SK-N-SH (cell line): Measurements from ENCODE around the gene CCDC195. TPM values are rescaled to one million over a fixed set of nuclear protein-coding genes. Genes with fewer than 3 reads are reported as not detected.

Experiments
- CTCF ChIA-PET: fragments of 300-600, 350-600 bp; formaldehyde crosslinking; extraction: SDS; loops from one replicate; lab custom pipeline; 2021; lab: Yijun Ruan, JAX
- POLR2A ChIA-PET: fragments of 350-600 bp; sonication (Branson Sonifier 250); formaldehyde crosslinking; extraction: SDS; loops from one replicate; lab custom pipeline; 2020; ENCODE audit warnings: antibody characterized with exemption, inconsistent platforms; lab: Yijun Ruan, JAX
- DNase-seq: peaks from one replicate; pipeline ENCODE4 v3.0.0; 2012
- H2AFZ ChIP-seq: fragments of 200-600 bp; sonication (generic); 2 replicates; pipeline ENCODE4 v1.8.1; 2016; ENCODE audit warnings: antibody characterized with exemption, mild to moderate bottlenecking, low read depth
- H3F3A ChIP-seq: fragments of 200-600 bp; sonication (generic); replicated peaks from 2 replicates; pipeline ENCODE3; 2016; ENCODE audit warnings: antibody characterized with exemption, mild to moderate bottlenecking; ENCODE audit not compliant: insufficient read depth
- H3K27ac ChIP-seq, 2 experiments: fragments of 200-500 bp in 1 of 2; fragments of 200-600 bp in 1 of 2; sonication (Bioruptor generic) in 1 of 2; sonication (generic), shearing (Covaris generic) in 1 of 2; 2 replicates each; pipeline versions ENCODE4 v1.5.1 to v1.6.1; 2014 to 2016; ENCODE audit warnings: low read depth in 2 of 2, inconsistent platforms in 1 of 2, low read length in 1 of 2, mild to moderate bottlenecking in 1 of 2, mixed read lengths in 1 of 2
- H3K27me3 ChIP-seq: fragments of 200-600 bp; sonication (generic), shearing (Covaris generic); 2 replicates; pipeline ENCODE4 v1.6.1; 2016; ENCODE audit warnings: mixed run types; ENCODE audit not compliant: insufficient read depth
- H3K36me3 ChIP-seq, 2 experiments: fragments of 200-500 bp in 1 of 2; fragments of 200-600 bp in 1 of 2; sonication (Bioruptor generic) in 1 of 2; sonication (generic) in 1 of 2; replicated peaks in 1 of 2; 2 replicates each; pipeline versions ENCODE3 to v1.5.1; 2014 to 2016; ENCODE audit warnings: low read length in 1 of 2, mild to moderate bottlenecking in 1 of 2; ENCODE audit not compliant: insufficient read depth in 2 of 2, control insufficient read depth in 1 of 2
- H3K4me1 ChIP-seq, 2 experiments: fragments of 200-500 bp in 1 of 2; fragments of 200-600 bp in 1 of 2; sonication (Bioruptor generic) in 1 of 2; sonication (generic), shearing (Covaris generic) in 1 of 2; 2 replicates each; pipeline versions ENCODE4 v1.5.1 to v1.6.1; 2014 to 2016; ENCODE audit warnings: low read depth in 1 of 2, low read length in 1 of 2, mixed run types in 1 of 2; ENCODE audit not compliant: insufficient read depth in 2 of 2, control insufficient read depth in 1 of 2
- H3K4me2 ChIP-seq: fragments of 200-600 bp; sonication (generic), shearing (Covaris generic); 2 replicates; pipeline ENCODE4 v1.6.1; 2017; ENCODE audit warnings: mixed run types
- H3K4me3 ChIP-seq, 2 experiments: fragments of 200-500 bp in 1 of 2; fragments of 200-600 bp in 1 of 2; sonication (Bioruptor generic) in 1 of 2; sonication (generic), shearing (Covaris generic) in 1 of 2; 2 replicates each; pipeline versions ENCODE4 v1.5.1 to v1.8.1; 2014 to 2016; ENCODE audit warnings: low read depth in 2 of 2, inconsistent platforms in 1 of 2, low read length in 1 of 2, mild to moderate bottlenecking in 1 of 2, mixed read lengths in 1 of 2, moderate library complexity in 1 of 2
- H3K79me2 ChIP-seq: fragments of 200-600 bp; sonication (generic); 2 replicates; pipeline ENCODE4 v1.8.1; 2017; ENCODE audit warnings: mild to moderate bottlenecking; ENCODE audit not compliant: insufficient read depth
- H3K9ac ChIP-seq: fragments of 200-600 bp; sonication (generic); 2 replicates; pipeline ENCODE4 v1.6.1; 2017; ENCODE audit warnings: mixed run types
- H3K9me2 ChIP-seq: fragments of 200-600 bp; sonication (generic); 2 replicates; pipeline ENCODE4 v1.6.1; 2017; ENCODE audit warnings: mixed run types
- H3K9me3 ChIP-seq: fragments of 200-600 bp; sonication (generic); 2 replicates; pipeline ENCODE4 v1.6.1; 2017; ENCODE audit warnings: mixed run types, mild to moderate bottlenecking, moderate library complexity
- H4K20me1 ChIP-seq: fragments of 200-600 bp; sonication (generic); 2 replicates; pipeline ENCODE4 v1.6.1; 2017; ENCODE audit warnings: mild to moderate bottlenecking, mixed run types; ENCODE audit not compliant: insufficient read depth
- FOXM1 ChIP-seq: IDR thresholded peaks from 2 replicates; pipeline ENCODE4 v1.4.0; 2012; ENCODE audit warnings: low read depth, mild to moderate bottlenecking
- GABPA ChIP-seq: IDR thresholded peaks from 2 replicates; pipeline ENCODE4 v1.4.0; 2012; ENCODE audit warnings: low read depth, mild to moderate bottlenecking
- MEF2A ChIP-seq: IDR thresholded peaks from 2 replicates; pipeline ENCODE4 v1.4.0; 2012; ENCODE audit warnings: low read depth, borderline replicate concordance
- NFIC ChIP-seq: IDR thresholded peaks from 2 replicates; pipeline ENCODE4 v1.4.0; 2012; ENCODE audit warnings: borderline replicate concordance
- NRF1 ChIP-seq: IDR thresholded peaks from 2 replicates; pipeline ENCODE4 v1.6.1; 2012; ENCODE audit warnings: low read depth, mild to moderate bottlenecking, low read length
- RAD21 ChIP-seq: IDR thresholded peaks from 2 replicates; pipeline ENCODE4 v1.6.1; 2012; ENCODE audit warnings: mild to moderate bottlenecking, low read length
- RFX5 ChIP-seq: IDR thresholded peaks from 2 replicates; pipeline ENCODE4 v1.6.1; 2012; ENCODE audit warnings: mild to moderate bottlenecking, improper control_type of control experiment, low read length
- SMC3 ChIP-seq: IDR thresholded peaks from 2 replicates; pipeline ENCODE4 v1.6.1; 2012; ENCODE audit warnings: low read depth, low read length, improper control_type of control experiment
- TAF1 ChIP-seq: IDR thresholded peaks from 2 replicates; pipeline ENCODE4 v1.6.1; 2012; ENCODE audit warnings: low read depth, mild to moderate bottlenecking, low read length, moderate library complexity, borderline replicate concordance
- YY1 ChIP-seq: IDR thresholded peaks from 2 replicates; pipeline ENCODE4 v1.4.0; 2012; ENCODE audit warnings: low read depth, mild to moderate bottlenecking
- WGBS: methylation state at CpG from one replicate; pipeline ENCODE4 v1.1.6; 2017; ENCODE audit warnings: low lambda C conversion rate; 5-methylcytosine and 5-hydroxymethylcytosine counted together
- polyA plus RNA-seq, 3 experiments: library from polyadenylated mRNA; depleted of rRNA; stranded (reverse); fragments of >200 nt; gene quantifications; 2 replicates each; pipeline ENCODE4 v1.2.3, GENCODE V29; 2012
- TF ChIP-seq, protein P1 (sequence below): IDR thresholded peaks from 2 replicates; pipeline ENCODE4 v1.4.0; 2012; ENCODE audit warnings: low read depth, borderline replicate concordance
- TF ChIP-seq, protein P2 (sequence below): fragments of 150-350 bp; IDR thresholded peaks from 2 replicates; pipeline ENCODE4 v1.6.1; 2016; ENCODE audit warnings: mild to moderate bottlenecking, low read depth, low read length
- TF ChIP-seq, protein P3 (sequence below): IDR thresholded peaks from 2 replicates; pipeline ENCODE4 v1.4.0; 2012; ENCODE audit warnings: low read depth
- TF ChIP-seq, protein P4 (sequence below): IDR thresholded peaks from 2 replicates; pipeline ENCODE4 v1.4.0; 2012; ENCODE audit warnings: low read depth, borderline replicate concordance
- TF ChIP-seq, protein P5 (sequence below): fragments of 150-350 bp; IDR thresholded peaks from 2 replicates; pipeline ENCODE4 v1.6.1; 2017; ENCODE audit warnings: antibody characterized with exemption, low read length, low read depth, borderline replicate concordance

The CCDC195 gene
- polyA plus RNA-seq, 1 of the 3 experiments (the other 2 are of a cell fraction) = not detected

DNA sequence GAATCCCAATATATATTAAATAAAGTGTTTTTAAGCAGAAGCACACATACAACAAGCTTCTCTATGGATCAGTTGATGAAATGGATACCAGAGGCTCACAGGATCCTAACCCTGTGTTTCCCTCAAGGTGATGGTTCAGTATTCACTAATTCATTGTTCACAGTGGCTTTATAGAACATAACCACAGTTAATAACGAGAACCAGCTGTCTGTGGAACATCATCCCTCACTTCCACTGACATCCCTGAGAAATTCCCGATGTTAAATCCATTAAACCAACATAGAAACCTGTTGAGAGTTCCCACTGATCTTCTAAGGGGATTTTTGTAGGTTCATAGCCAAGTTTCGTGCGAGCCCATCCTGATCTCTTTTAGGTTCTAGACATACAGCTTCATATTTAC lies 29.0 kb downstream of the CCDC195 start:
- POLR2A ChIA-PET = no interaction called here
- no peak overlapping the region for H3K9ac ChIP-seq
- no peaks in the 10 kb centered on the region for H3K9me2 ChIP-seq
- H4K20me1 ChIP-seq = no peaks in the 10 kb centered on the region
- H3F3A ChIP-seq = no peaks in the 10 kb centered on the region
- TF ChIP-seq YY1 = no peak
- TF ChIP-seq, protein P1, sequence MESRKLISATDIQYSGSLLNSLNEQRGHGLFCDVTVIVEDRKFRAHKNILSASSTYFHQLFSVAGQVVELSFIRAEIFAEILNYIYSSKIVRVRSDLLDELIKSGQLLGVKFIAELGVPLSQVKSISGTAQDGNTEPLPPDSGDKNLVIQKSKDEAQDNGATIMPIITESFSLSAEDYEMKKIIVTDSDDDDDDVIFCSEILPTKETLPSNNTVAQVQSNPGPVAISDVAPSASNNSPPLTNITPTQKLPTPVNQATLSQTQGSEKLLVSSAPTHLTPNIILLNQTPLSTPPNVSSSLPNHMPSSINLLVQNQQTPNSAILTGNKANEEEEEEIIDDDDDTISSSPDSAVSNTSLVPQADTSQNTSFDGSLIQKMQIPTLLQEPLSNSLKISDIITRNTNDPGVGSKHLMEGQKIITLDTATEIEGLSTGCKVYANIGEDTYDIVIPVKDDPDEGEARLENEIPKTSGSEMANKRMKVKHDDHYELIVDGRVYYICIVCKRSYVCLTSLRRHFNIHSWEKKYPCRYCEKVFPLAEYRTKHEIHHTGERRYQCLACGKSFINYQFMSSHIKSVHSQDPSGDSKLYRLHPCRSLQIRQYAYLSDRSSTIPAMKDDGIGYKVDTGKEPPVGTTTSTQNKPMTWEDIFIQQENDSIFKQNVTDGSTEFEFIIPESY = no peak
- H3K79me2 ChIP-seq = no peaks in the 10 kb centered on the region
- no peak overlapping the region for H2AFZ ChIP-seq
- no peaks in the 10 kb centered on the region for H3K27me3 ChIP-seq
- no peak overlapping the region for H3K27ac ChIP-seq
- no peaks in the 10 kb centered on the region for H3K4me1 ChIP-seq
- no peaks in the 10 kb centered on the region for H3K9me3 ChIP-seq
- WGBS = 62% methylated on average over 4 of the region's 4 CpGs
- no peak overlapping the region for H3K4me3 ChIP-seq
- no peak for DNase-seq
- CTCF ChIA-PET = interaction anchor here (1.7 kb wide), 1 partner anchor 36 kb away, joined by 3 read pairs; no protein-coding TSS in a partner anchor
- no peak overlapping the region for H3K4me2 ChIP-seq
- no peaks in the 10 kb centered on the region for H3K36me3 ChIP-seq

DNA sequence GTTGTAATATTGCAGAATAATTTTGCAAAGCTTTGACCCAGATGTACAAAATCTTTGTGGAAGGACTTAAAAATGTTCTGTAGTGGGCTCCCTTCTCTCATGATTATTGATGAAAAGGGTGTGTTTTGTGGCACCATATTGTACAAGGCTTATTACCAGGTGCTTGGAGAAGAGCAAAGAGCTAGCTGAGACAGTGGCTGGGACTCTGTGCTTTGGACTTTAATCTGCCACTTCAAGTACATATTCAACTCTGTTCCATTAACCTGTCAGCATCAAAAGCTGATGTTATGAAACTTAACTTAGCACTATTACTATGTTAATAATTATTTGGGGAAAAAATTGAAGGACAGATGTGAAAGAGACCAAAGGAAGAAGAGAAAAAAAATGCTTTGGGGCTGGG lies 31.0 kb downstream of the CCDC195 start:
- ChIA-PET CTCF (interaction anchor here (0.6 kb wide), 1 partner anchor 357 kb away, joined by 3 read pairs; no protein-coding TSS in a partner anchor), POLR2A (no interaction called here)
- Histone ChIP-seq H3K79me2 (no peaks in the 10 kb centered on the region), H3K4me3 (no peak overlapping the region), H3K36me3 (no peaks in the 10 kb centered on the region), H3F3A (no peaks in the 10 kb centered on the region), H3K4me1 (no peaks in the 10 kb centered on the region), H3K9me2 (no peaks in the 10 kb centered on the region), H3K9me3 (no peaks in the 10 kb centered on the region), H2AFZ (no peak overlapping the region), H4K20me1 (no peaks in the 10 kb centered on the region), H3K27ac (no peak overlapping the region), H3K9ac (no peak overlapping the region), H3K27me3 (no peaks in the 10 kb centered on the region), H3K4me2 (no peak overlapping the region)
- no peak for DNase-seq
- TF ChIP-seq, protein P2, sequence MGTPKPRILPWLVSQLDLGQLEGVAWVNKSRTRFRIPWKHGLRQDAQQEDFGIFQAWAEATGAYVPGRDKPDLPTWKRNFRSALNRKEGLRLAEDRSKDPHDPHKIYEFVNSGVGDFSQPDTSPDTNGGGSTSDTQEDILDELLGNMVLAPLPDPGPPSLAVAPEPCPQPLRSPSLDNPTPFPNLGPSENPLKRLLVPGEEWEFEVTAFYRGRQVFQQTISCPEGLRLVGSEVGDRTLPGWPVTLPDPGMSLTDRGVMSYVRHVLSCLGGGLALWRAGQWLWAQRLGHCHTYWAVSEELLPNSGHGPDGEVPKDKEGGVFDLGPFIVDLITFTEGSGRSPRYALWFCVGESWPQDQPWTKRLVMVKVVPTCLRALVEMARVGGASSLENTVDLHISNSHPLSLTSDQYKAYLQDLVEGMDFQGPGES = no peak
- TF ChIP-seq MEF2A = no peak
- TF ChIP-seq SMC3 = no peak
- no peak for TF ChIP-seq FOXM1
- TF ChIP-seq, protein P3, sequence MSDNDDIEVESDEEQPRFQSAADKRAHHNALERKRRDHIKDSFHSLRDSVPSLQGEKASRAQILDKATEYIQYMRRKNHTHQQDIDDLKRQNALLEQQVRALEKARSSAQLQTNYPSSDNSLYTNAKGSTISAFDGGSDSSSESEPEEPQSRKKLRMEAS = no peak
- no peak for TF ChIP-seq TAF1

DNA sequence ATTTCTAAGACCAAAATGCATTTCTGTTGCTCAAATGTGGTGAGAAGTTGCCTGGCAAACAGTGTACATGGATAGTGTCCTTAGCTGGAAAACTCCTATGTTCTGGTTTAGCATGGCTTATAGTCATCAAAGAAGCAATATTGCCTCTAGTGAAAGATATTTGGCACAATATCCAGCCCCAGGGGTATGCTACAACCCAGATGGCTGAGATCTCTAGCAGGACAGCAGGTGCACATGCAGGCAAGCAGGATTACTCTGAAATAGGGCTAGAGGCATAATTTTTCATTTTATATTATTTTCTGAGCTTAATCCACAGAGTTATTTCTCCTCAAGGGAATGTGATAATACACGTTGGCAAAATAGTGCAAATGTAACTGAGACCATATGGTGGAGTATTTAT lies 34.0 kb downstream of the CCDC195 start:
- no peaks in the 10 kb centered on the region for H3K4me1 ChIP-seq
- no peak overlapping the region for H3K4me3 ChIP-seq
- no peaks in the 10 kb centered on the region for H3K9me3 ChIP-seq
- H3K27ac ChIP-seq = no peak overlapping the region
- H2AFZ ChIP-seq = no peak overlapping the region
- no peaks in the 10 kb centered on the region for H3K9me2 ChIP-seq
- H3K36me3 ChIP-seq = no peaks in the 10 kb centered on the region
- H3K79me2 ChIP-seq = no peaks in the 10 kb centered on the region
- no peak overlapping the region for H3K4me2 ChIP-seq
- ChIA-PET CTCF (no interaction called here), POLR2A (interaction anchor here (0.6 kb wide), 1 partner anchor 32 kb away, joined by 4 read pairs; no protein-coding TSS in a partner anchor)
- no peaks in the 10 kb centered on the region for H3F3A ChIP-seq
- 18% methylated on average over 1 of the region's 1 CpG for WGBS
- H3K27me3 ChIP-seq = no peaks in the 10 kb centered on the region
- DNase-seq = no peak
- no peaks in the 10 kb centered on the region for H4K20me1 ChIP-seq
- no peak overlapping the region for H3K9ac ChIP-seq
- TF ChIP-seq NFIC (no peak), NRF1 (no peak), RFX5 (no peak), RAD21 (no peak), TAF1 (no peak), GABPA (no peak)
- TF ChIP-seq, protein P2 = no peak
- TF ChIP-seq, protein P4, sequence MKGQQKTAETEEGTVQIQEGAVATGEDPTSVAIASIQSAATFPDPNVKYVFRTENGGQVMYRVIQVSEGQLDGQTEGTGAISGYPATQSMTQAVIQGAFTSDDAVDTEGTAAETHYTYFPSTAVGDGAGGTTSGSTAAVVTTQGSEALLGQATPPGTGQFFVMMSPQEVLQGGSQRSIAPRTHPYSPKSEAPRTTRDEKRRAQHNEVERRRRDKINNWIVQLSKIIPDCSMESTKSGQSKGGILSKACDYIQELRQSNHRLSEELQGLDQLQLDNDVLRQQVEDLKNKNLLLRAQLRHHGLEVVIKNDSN = no peak
- TF ChIP-seq, protein P5, sequence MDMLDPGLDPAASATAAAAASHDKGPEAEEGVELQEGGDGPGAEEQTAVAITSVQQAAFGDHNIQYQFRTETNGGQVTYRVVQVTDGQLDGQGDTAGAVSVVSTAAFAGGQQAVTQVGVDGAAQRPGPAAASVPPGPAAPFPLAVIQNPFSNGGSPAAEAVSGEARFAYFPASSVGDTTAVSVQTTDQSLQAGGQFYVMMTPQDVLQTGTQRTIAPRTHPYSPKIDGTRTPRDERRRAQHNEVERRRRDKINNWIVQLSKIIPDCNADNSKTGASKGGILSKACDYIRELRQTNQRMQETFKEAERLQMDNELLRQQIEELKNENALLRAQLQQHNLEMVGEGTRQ = no peak
- TF ChIP-seq, protein P3 = no peak
